ENCODE results near the gene KDM3B. TPM values are rescaled to one million over a fixed set of nuclear protein-coding genes. Genes with fewer than 3 reads are reported as not detected.
"Not testable (repeated sequence)": the region's sequence is repeated elsewhere in the genome, so short reads cannot be mapped to it uniquely, and the experiment has no call there.

Gene KDM3B
- total RNA-seq, 4 donors from 2014 or later: 60.8 to 101 (median 76.6) TPM

DNA sequence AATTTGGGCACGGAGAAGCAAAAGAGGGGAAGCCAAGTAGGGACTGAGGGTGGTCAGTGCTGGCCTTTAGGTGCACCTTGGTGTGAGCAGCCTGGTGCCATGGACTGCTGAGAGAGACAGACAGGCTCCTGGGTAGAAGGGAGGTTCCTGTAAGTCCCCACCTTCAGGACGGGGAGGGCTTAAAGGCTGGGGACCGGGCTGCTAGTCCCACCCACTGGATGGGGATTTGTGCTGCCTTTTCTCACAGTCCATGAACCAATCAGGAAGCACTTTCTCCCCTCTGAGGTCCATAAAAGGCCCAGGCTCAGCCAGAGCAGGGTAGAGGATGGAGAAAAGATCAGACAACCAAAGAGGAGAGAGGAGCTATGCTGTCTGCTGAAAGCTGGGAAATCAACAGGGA lies 36.1 kb upstream of the KDM3B start:
- in situ Hi-C loops (cut with MboI; ENCODE audit: low pct_ligation_motif_present in 1 of 4, low pct_unique_long_range_greater_than_20kb in 1 of 4, low sequenced_read_pairs in 3 of 4): no loop called here
- TF ChIP-seq, protein P1, sequence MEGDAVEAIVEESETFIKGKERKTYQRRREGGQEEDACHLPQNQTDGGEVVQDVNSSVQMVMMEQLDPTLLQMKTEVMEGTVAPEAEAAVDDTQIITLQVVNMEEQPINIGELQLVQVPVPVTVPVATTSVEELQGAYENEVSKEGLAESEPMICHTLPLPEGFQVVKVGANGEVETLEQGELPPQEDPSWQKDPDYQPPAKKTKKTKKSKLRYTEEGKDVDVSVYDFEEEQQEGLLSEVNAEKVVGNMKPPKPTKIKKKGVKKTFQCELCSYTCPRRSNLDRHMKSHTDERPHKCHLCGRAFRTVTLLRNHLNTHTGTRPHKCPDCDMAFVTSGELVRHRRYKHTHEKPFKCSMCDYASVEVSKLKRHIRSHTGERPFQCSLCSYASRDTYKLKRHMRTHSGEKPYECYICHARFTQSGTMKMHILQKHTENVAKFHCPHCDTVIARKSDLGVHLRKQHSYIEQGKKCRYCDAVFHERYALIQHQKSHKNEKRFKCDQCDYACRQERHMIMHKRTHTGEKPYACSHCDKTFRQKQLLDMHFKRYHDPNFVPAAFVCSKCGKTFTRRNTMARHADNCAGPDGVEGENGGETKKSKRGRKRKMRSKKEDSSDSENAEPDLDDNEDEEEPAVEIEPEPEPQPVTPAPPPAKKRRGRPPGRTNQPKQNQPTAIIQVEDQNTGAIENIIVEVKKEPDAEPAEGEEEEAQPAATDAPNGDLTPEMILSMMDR (IDR thresholded peaks at IDR 0.05): no peak
- TF ChIP-seq POLR2AphosphoS5 (IDR thresholded peaks at IDR 0.05) (no peak), POLR2A (IDR thresholded peaks at IDR 0.05) (no peak), EP300 (IDR thresholded peaks at IDR 0.05; ENCODE audit: low read depth) (no peak)
- no peak overlapping the region for H3K4me3 ChIP-seq
- no peak for DNase-seq
- no peaks in the 10 kb centered on the region for H3K4me1 ChIP-seq
- no peaks in the 10 kb centered on the region for H3K9me3 ChIP-seq
- H3K27me3 ChIP-seq: no peaks in the 10 kb centered on the region
- WGBS, 2 donors (ENCODE audit: low coverage in 1 of 2): 100% methylated on average over 2 of the region's 3 CpGs; no CpG with 5 or more reads in 1 of the 2 donors
- intact Hi-C loops (cut with DNase I; ENCODE audit: low total_unique reads): no loop called here
- no peak overlapping the region for H3K27ac ChIP-seq
- no peaks in the 10 kb centered on the region for H3K36me3 ChIP-seq

DNA sequence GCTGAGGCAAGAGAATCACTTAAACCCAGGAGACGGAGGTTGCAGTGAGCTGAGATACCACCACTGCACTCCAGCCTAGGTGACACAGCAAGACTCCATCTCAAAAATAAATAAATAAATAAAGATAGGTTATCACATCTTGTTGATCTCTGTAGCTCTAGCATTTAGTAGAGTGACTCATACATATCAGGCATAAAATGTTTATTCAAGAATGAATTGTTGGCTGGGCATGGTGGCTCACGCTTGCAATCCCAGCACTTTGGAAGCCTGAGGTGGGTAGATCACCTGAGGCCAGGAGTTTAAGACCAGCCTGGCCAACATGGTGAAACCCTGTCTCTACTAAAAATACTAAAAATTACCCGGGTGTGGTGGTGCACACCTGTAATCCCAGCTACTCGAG lies 34.3 kb upstream of the KDM3B start:
- H3K4me1 ChIP-seq; H3K4me3 ChIP-seq; DNase-seq; intact Hi-C loops (cut with DNase I; ENCODE audit: low total_unique reads); H3K27me3 ChIP-seq; H3K27ac ChIP-seq; H3K9me3 ChIP-seq; H3K36me3 ChIP-seq; in situ Hi-C loops (cut with MboI; ENCODE audit: low pct_ligation_motif_present in 1 of 4, low pct_unique_long_range_greater_than_20kb in 1 of 4, low sequenced_read_pairs in 3 of 4): not testable (repeated sequence)
- 98 to 100% methylated on average over 2 to 4 of the region's 4 CpGs for WGBS, 2 donors (ENCODE audit: low coverage in 1 of 2)

DNA sequence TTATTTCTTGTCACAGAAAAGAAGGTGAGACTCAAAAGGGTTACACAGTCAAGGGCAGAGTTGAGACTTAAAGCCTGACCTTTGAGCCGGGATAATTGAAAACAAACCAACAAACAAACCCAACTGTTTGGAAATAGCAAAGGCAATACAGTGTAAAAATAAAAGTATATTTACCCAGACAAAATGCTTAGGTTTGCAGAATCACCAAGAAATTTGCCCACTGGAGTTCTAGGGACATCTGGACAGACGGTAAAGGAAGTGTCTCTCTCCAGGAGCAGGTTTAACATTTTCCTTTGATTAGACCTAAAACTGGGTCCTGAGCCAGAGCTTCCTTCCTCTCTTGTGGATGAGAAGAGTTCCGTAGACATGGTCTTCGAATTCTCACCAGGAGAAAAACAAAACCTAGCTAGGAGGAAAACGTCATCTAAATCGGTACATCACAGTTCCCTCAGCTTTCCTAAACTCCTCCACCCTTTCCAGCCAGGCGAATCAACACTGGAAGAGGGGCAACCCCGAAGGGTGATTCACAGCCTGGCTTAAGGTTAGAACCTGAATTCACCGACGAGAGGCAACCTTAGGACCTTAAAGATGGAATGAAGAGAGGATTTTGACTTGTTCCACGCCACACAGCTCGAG lies 21.6 kb upstream of the KDM3B start:
- no peaks in the 10 kb centered on the region for H3K36me3 ChIP-seq
- H3K27me3 ChIP-seq: no peaks in the 10 kb centered on the region
- no peaks in the 10 kb centered on the region for H3K9me3 ChIP-seq
- H3K4me1 ChIP-seq: peaks cover 5 to 20% (median 15%) of the 10 kb centered on the region in 4 donors
- TF ChIP-seq POLR2AphosphoS5 (IDR thresholded peaks at IDR 0.05) (no peak), EP300 (IDR thresholded peaks at IDR 0.05; ENCODE audit: low read depth) (no peak), POLR2A (IDR thresholded peaks at IDR 0.05) (no peak)
- TF ChIP-seq, protein P1 (IDR thresholded peaks at IDR 0.05): no peak
- 3 to 9% methylated on average over 6 to 12 of the region's 12 CpGs for WGBS, 2 donors (ENCODE audit: low coverage in 1 of 2)
- H3K4me3 ChIP-seq: peak overlapping the region; percentile 0 to 70 (median 38)
- no peak for DNase-seq
- in situ Hi-C loops (cut with MboI; ENCODE audit: low pct_ligation_motif_present in 1 of 4, low pct_unique_long_range_greater_than_20kb in 1 of 4, low sequenced_read_pairs in 3 of 4): no loop called here
- peak overlapping the region in 1 of 4 donors; percentile 15 for H3K27ac ChIP-seq
- intact Hi-C loops (cut with DNase I; ENCODE audit: low total_unique reads): no loop called here

DNA sequence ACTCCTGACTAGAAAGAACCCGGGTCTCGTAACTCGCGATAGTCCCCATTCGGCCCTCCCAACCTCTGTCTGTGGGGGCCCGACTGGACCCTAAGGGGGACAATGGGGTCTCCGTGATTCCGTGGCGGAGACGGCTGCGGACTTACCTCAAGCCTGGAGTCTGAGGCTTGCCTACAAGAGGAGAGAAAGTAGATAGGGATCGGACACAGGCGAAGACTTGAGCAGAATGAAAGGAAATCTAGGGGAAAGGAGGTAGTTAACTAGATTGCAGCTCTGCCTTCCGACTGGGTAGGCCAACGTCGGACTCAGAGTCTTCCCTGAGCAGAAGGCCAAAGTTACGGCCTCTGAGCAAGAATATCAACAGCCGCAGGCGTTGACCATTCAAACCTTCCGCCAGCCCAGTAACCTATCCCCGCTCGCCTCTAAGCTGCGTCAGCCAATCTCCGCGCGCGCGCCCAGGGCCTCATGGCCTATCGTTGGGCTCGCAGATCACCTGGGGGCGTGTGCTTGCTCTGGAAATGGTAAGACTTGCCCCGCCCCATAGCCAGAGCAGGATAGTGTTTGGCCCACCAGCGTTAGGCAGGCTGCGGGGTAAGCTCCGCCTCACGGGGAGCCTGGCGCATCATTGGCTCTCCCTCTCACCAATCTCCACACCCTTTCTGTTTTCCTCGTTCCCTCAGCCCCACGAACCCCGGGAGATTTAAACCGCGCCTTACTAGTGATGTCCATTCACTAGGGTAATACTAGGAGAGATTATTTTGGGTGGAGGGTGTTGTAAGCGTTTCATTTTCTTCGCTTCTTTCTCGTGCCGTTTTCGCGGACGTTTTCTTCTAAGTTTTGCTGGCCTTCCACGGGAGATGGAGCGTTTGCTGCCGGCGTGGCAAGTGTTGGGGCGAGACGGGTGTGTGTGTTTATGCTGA lies 20.8 kb upstream of the KDM3B start, which contains the start of gene CDC25C:
Gene CDC25C (minus strand): TSS at position 356 of the 920 bp plus-strand sequence. CDS start 624 bp downstream, outside the sequence.
- intact Hi-C loops (cut with DNase I; ENCODE audit: low total_unique reads): no loop called here
- H3K36me3 ChIP-seq: no peaks in the 10 kb centered on the region
- H3K27ac ChIP-seq: peak within 1 kb of the TSS in 3 of 4 donors; percentile 20 to 51 (median 37)
- WGBS, 2 donors (ENCODE audit: low coverage in 1 of 2): 0% methylated on average over 5 to 44 of the region's 55 CpGs
- peak within 1 kb of the TSS; percentile 0 to 70 (median 38) for H3K4me3 ChIP-seq
- H3K9me3 ChIP-seq: no peaks in the 10 kb centered on the region
- no peaks in the 10 kb centered on the region for H3K27me3 ChIP-seq
- in situ Hi-C loops (cut with MboI; ENCODE audit: low pct_ligation_motif_present in 1 of 4, low pct_unique_long_range_greater_than_20kb in 1 of 4, low sequenced_read_pairs in 3 of 4): no loop called here
- peak; percentile 97 for DNase-seq
- H3K4me1 ChIP-seq: peaks cover 5 to 21% (median 15%) of the 10 kb centered on the region in 4 donors
- TF ChIP-seq, protein P1 (IDR thresholded peaks at IDR 0.05): no peak
- TF ChIP-seq EP300 (IDR thresholded peaks at IDR 0.05; ENCODE audit: low read depth): no peak
- TF ChIP-seq POLR2AphosphoS5 (IDR thresholded peaks at IDR 0.05): no peak
- peak; percentile 21 for TF ChIP-seq POLR2A (IDR thresholded peaks at IDR 0.05)

All from transverse colon (tissue), 4 donors.